ENCODE results near the gene GALNT14. TPM values are rescaled to one million over a fixed set of nuclear protein-coding genes. Genes with fewer than 3 reads are reported as not detected.

Gene GALNT14
- polyA plus RNA-seq, 3 donors: 1.7 to 3.9 (median 2.1) TPM

- WGBS, 3 donors: 92 to 96% (median 95%) methylated on average over 5 of the region's 5 CpGs
- no peak overlapping the region for H3K27ac ChIP-seq (ENCODE audit: low read depth, low read length)
These were observed 234.9 kb downstream of the GALNT14 start for GRCh38 chr2:30903326-30903725.

DNA sequence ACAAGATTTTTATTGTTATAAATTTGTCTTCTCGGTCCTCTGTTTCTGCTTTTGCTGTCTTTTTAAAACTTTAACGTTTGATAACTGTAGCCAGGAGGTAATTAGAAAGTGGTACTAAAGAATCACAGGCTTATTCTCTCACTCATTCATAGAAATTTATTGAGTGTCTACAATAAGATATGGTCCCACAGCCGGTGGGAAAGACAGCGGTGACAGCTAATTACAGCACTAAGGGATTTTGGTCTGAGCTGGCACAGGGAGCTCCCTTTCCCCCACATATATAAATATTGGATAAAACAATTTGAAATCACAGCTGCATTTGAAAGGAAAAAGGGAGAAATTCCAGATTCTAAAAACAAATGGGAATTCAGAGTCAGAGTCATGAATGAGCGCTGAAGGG lies 237.9 kb downstream of the GALNT14 start:
- H3K27ac ChIP-seq (ENCODE audit: low read depth, low read length): no peak overlapping the region
- WGBS, 3 donors: 69 to 84% (median 82%) methylated on average over 5 of the region's 5 CpGs

- WGBS, 3 donors: 85 to 93% (median 86%) methylated on average over 14 of the region's 14 CpGs
- no peak overlapping the region for H3K27ac ChIP-seq (ENCODE audit: low read depth, low read length)
These were observed 238.7 kb downstream of the GALNT14 start for GRCh38 chr2:30899516-30900054.

DNA sequence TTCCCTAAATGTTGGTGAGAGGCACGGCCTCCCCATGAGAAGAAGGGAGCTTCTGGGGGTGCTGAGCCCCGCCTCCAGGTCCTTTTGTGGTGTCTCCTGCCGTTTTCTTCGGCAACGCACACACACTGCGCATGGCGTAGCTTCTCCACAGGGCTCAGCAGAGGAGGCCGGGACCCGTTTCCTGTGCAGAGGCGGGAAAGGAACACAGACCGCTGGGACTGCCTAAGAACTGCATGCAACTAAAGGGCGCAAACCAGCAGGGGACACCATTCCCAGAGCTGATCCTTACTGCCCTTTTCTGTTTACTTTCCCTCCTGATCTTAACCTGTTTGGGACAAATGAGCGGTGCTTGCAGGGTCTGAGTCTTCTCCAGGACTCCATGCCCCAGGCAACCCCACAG lies 240.7 kb downstream of the GALNT14 start:
- no peak overlapping the region for H3K27ac ChIP-seq (ENCODE audit: low read depth, low read length)
- WGBS, 3 donors: 90 to 97% (median 94%) methylated on average over 13 of the region's 13 CpGs

- H3K27ac ChIP-seq (ENCODE audit: low read depth, low read length): no peak overlapping the region
- WGBS, 3 donors: 51 to 64% (median 64%) methylated on average over 5 of the region's 5 CpGs
These were observed 243.6 kb downstream of the GALNT14 start for GRCh38 chr2:30894498-30895119.

DNA sequence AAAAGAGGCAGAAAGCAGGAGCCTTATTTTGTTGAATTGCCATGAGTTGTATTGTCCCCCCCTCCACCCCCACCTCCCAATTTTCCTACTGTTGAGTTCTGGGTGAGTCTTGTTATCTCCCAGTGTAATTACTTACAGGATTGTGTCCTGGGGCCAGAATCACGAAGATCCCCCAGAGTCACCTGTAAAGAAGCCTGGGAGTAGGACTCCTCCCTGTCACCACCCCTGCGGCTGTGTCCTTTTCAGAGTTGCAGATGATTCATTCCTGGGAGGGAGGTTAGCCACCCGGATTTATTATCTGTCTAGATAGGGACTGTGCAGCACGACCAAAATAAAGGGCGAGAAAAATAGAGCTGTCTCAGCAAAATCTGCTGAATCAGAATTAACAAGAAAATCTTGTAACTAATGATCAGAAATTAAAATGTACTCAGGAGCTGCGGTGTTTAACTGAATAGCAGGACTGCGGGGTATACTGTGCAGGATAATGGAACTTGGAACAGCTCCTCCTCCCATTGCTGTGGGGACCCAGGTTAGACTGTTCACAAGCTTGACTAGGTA lies 249.3 kb downstream of the GALNT14 start:
- 60 to 74% (median 74%) methylated on average over 7 of the region's 7 CpGs for WGBS, 3 donors

GRCh38 chr2:30886080-30886479 lies 252.2 kb downstream of the GALNT14 start:
- H3K27ac ChIP-seq (ENCODE audit: low read depth, low read length): no peak overlapping the region
- 53 to 64% (median 56%) methylated on average over 6 of the region's 6 CpGs for WGBS, 3 donors

More for the DNA sequence above, 249.3 kb downstream of the GALNT14 start:
- H3K27ac ChIP-seq (ENCODE audit: low read depth, low read length): no peak overlapping the region

- WGBS, 3 donors: 77 to 90% (median 88%) methylated on average over 3 of the region's 3 CpGs
- no peak overlapping the region for H3K27ac ChIP-seq (ENCODE audit: low read depth, low read length)
These were observed 254.4 kb downstream of the GALNT14 start for GRCh38 chr2:30883822-30884221.

DNA sequence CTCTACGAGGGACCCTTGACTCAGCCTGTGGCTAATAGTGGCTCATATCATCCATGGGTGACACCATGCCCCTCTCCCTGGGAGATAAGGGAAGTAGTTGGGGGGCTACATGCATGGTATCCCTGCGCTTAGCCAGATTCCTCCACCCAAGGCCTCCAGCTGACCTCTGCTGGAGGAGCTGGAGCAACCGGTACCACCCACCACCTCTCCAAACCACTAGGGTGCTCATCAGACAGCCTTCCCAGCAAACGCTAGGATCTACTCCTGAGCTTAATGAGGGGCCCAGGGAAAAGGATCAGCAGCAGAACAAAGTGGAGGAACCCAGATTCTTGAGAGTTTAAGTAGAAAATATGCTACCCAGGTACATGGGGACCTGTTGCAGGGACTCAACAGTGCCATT lies 255.1 kb downstream of the GALNT14 start:
- H3K27ac ChIP-seq (ENCODE audit: low read depth, low read length): no peak overlapping the region
- 87 to 93% (median 87%) methylated on average over 4 of the region's 4 CpGs for WGBS, 3 donors

DNA sequence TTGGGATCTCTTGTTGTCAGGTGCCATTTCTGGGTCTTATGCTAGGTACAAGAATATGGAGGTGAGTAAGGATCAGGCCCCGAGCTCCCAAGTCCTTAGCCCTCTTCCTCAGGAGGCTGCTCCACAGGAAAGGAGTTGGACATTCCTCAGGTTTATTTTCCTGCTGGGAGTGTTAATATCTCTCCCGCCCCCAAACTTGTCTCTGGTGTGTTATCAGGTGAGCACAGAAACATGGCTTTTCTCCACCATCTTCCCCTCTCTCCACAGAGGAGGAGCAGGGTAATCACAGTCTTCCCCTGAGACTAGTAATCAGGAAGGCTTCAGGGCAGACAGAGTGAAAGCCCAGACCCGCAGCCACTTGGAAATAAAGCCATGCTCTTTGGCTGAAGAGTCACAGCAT lies 257.7 kb downstream of the GALNT14 start:
- H3K27ac ChIP-seq (ENCODE audit: low read depth, low read length): no peak overlapping the region
- WGBS, 3 donors: 59 to 82% (median 75%) methylated on average over 3 of the region's 3 CpGs

- 67 to 86% (median 76%) methylated on average over 2 of the region's 2 CpGs for WGBS, 3 donors
- no peak overlapping the region for H3K27ac ChIP-seq (ENCODE audit: low read depth, low read length)
These were observed 260.4 kb downstream of the GALNT14 start for GRCh38 chr2:30877833-30878232.

DNA sequence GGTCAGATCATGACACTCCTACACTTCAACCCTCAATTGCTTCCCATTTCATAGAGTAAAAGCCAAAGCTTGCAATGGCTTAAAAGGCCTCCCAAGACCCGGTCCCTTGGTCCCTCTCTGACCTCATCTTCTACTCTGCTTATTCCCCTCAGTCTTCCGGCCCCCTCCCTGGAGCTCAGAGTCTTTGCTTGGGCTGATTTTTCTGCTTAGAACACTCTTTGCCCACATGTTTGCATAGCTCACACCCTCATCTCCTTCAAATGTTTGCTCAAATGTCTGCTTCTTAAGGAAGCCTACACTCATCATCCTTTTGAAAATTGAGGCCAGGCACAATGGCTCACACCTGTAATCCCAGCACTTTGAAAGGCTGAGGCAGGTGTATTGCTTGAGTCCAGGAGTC lies 265.4 kb downstream of the GALNT14 start:
- 56 to 79% (median 73%) methylated on average over 2 of the region's 2 CpGs for WGBS, 3 donors
- no peak overlapping the region for H3K27ac ChIP-seq (ENCODE audit: low read depth, low read length)

- H3K27ac ChIP-seq (ENCODE audit: low read depth, low read length): no peak overlapping the region
- WGBS, 3 donors: 20 to 35% (median 34%) methylated on average over 6 of the region's 6 CpGs
These were observed 266.1 kb downstream of the GALNT14 start for GRCh38 chr2:30871980-30872789.

GRCh38 chr2:30871440-30871839 lies 266.8 kb downstream of the GALNT14 start:
- WGBS, 3 donors: 54 to 65% (median 62%) methylated on average over 3 of the region's 3 CpGs

GRCh38 chr2:30869988-30870387 lies 268.3 kb downstream of the GALNT14 start:
- no peak overlapping the region for H3K27ac ChIP-seq (ENCODE audit: low read depth, low read length)
- WGBS, 3 donors: 91 to 97% (median 95%) methylated on average over 1 of the region's 1 CpG

More at GRCh38 chr2:30871440-30871839, 266.8 kb downstream of the GALNT14 start:
- no peak overlapping the region for H3K27ac ChIP-seq (ENCODE audit: low read depth, low read length)

- H3K27ac ChIP-seq (ENCODE audit: low read depth, low read length): no peak overlapping the region
- WGBS, 3 donors: 76 to 80% (median 77%) methylated on average over 4 of the region's 4 CpGs
These were observed 270.9 kb downstream of the GALNT14 start for GRCh38 chr2:30867385-30867784.

GRCh38 chr2:30866974-30867373 lies 271.3 kb downstream of the GALNT14 start:
- H3K27ac ChIP-seq (ENCODE audit: low read depth, low read length): no peak overlapping the region
- WGBS, 3 donors: 48 to 76% (median 59%) methylated on average over 5 of the region's 5 CpGs

DNA sequence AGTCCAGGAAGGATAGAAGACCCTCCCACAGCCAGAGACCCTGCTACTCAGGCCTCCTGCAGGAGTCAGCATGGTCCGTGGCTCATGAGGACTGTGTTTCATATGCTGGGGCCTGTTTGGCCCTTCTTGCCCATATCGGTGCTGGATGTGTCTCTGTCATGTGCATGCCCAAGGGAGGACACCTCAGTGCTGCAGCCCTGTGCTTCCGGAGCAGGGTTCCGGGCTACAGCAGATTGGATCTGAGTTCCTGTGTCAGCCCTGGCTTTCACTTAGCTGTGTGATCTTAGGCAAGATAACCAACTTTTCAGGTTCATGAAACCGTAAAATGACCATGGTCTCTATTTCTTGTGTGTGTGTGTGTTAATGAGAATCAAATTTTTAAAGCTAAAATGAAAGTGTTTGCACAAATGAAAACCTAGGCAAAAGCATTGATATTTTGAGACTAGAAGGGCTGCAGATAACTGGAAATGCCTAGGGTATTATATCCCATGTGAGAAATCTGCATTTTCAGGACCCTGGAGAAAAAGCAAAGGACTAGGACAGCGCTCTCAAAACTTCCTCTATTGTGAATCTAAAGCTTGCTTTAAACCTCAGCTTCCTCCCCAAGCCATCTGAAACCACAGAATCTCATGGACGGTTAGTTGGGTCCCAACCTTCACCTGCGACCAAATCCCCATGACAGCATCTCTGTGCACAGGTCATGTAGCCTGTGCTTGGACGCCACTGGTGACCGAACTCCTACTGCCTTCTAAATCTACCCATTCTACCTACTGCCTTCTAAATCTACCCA lies 272.2 kb downstream of the GALNT14 start:
- no peak overlapping the region for H3K27ac ChIP-seq (ENCODE audit: low read depth, low read length)
- 64 to 80% (median 64%) methylated on average over 10 of the region's 10 CpGs for WGBS, 3 donors

Data from adipose tissue (tissue), 3 donors.